PC-3 (cell line): ENCODE results near the gene BIRC3. TPM values are rescaled to one million over a fixed set of nuclear protein-coding genes. Genes with fewer than 3 reads are reported as not detected.

Source experiments
- ATAC-seq: fragments of 200-7000 bp; cut with Tn5 transposase; 2 replicates; pipeline ENCODE4 v1.9.1; 2020; ENCODE audit warnings: mild to moderate bottlenecking, moderate library complexity
- BruUV-seq: library from RNA; stranded (reverse); fragments of 400-500 nt; replicated peaks from 2 replicates; lab custom pipeline; 2021; lab: Mats Ljungman, UMichigan
- CTCF ChIA-PET: fragments of 300-600 bp; sonication (Branson Sonifier 250); formaldehyde crosslinking; loops from one replicate; lab custom pipeline; 2022; ENCODE audit warnings: antibody characterized with exemption; lab: Charles Lee
- POLR2A ChIA-PET: fragments of 300-600 bp; sonication (Branson Sonifier 250); formaldehyde crosslinking; loops from one replicate; lab custom pipeline; 2022; ENCODE audit warnings: antibody characterized with exemption; ENCODE audit not compliant: unreplicated experiment; lab: Charles Lee
- DNase-seq: peaks from one replicate; pipeline ENCODE4 v3.0.0-alpha.2; 2015
- H2AFZ ChIP-seq: fragments of 300-600 bp; sonication (generic); 2 replicates; pipeline ENCODE4 v1.6.0; 2016; ENCODE audit warnings: antibody characterized with exemption, low read length
- H3F3A ChIP-seq: fragments of 300-600 bp; sonication (generic); one replicate; pipeline ENCODE4 v1.6.0; 2017; ENCODE audit warnings: antibody characterized with exemption, low read length, control low read depth, mild to moderate bottlenecking; ENCODE audit not compliant: unreplicated experiment
- H3K27ac ChIP-seq: fragments of 300-600 bp; sonication (generic); 2 replicates; pipeline ENCODE4 v1.5.1; 2016; ENCODE audit warnings: mild to moderate bottlenecking, low read length
- H3K27me3 ChIP-seq: fragments of 300-600 bp; sonication (generic); 2 replicates; pipeline ENCODE4 v1.6.1; 2016; ENCODE audit warnings: low read length, mixed read lengths
- H3K36me3 ChIP-seq: fragments of 300-600 bp; sonication (generic); 2 replicates; pipeline ENCODE4 v1.6.1; 2016; ENCODE audit warnings: low read depth, mixed run types, low read length, mixed read lengths
- H3K4me1 ChIP-seq: fragments of 300-600 bp; sonication (generic); 2 replicates; pipeline ENCODE4 v1.5.1; 2016; ENCODE audit warnings: low read length; ENCODE audit not compliant: insufficient read depth
- H3K4me2 ChIP-seq: fragments of 300-600 bp; sonication (generic); 2 replicates; pipeline ENCODE4 v1.6.0; 2016; ENCODE audit warnings: low read length
- H3K4me3 ChIP-seq: fragments of 300-600 bp; sonication (generic); 2 replicates; pipeline ENCODE4 v1.5.1; 2016; ENCODE audit warnings: mild to moderate bottlenecking, low read length, mixed read lengths
- H3K79me2 ChIP-seq: fragments of 300-600 bp; sonication (generic); 2 replicates; pipeline ENCODE4 v1.6.1; 2017; ENCODE audit warnings: low read length, mixed read lengths
- H3K9ac ChIP-seq: fragments of 300-600 bp; sonication (generic); 2 replicates; pipeline ENCODE4 v1.6.0; 2016; ENCODE audit warnings: mild to moderate bottlenecking, low read length
- H3K9me2 ChIP-seq: fragments of 300-600 bp; sonication (generic); replicated peaks from 2 replicates; pipeline ENCODE4 v1.6.1; 2016; ENCODE audit warnings: mixed run types, low read length, mixed read lengths
- H3K9me3 ChIP-seq: fragments of 300-600 bp; sonication (generic); 2 replicates; pipeline ENCODE4 v1.6.1; 2016; ENCODE audit warnings: low read length, mixed read lengths
- H4K20me1 ChIP-seq: fragments of 300-600 bp; sonication (generic); 2 replicates; pipeline ENCODE4 v1.6.1; 2016; ENCODE audit warnings: low read length, mixed read lengths
- EZH2 ChIP-seq: fragments of 300-600 bp; sonication (generic); IDR thresholded peaks from one replicate; pipeline ENCODE4 v1.6.1; 2017; ENCODE audit warnings: antibody characterized with exemption, mild to moderate bottlenecking, low read length; ENCODE audit not compliant: unreplicated experiment
- EZH2phosphoT487 ChIP-seq: fragments of 300-600 bp; sonication (generic); IDR thresholded peaks from 2 replicates; pipeline ENCODE4 v1.6.1; 2018; ENCODE audit warnings: mild to moderate bottlenecking, antibody characterized with exemption, low read length, borderline replicate concordance
- intact Hi-C: fragments of 100-400 bp; cut with micrococcal nuclease; formaldehyde crosslinking; loops from 2 replicates; pipeline ENCODE4 v1.9.0; 2023
- total RNA-seq: library from RNA; depleted of rRNA; stranded (reverse); fragments of >200 nt; gene quantifications from 2 replicates; pipeline ENCODE4 v1.2.3, GENCODE V29; 2014
- TF ChIP-seq, protein P1 (sequence below): fragments of 300-600 bp; sonication (generic); conservative IDR thresholded peaks from 2 replicates; pipeline ENCODE4 v1.5.1; 2017; ENCODE audit warnings: antibody characterized with exemption, low read depth, mild to moderate bottlenecking, low read length

The BIRC3 gene
- total RNA-seq, 1 experiment from 2014 or later, result 4.2 TPM

GRCh38 chr11:102312667-102313066 is 4.6 kb upstream of the BIRC3 start:
- intact Hi-C loops, result no loop called here
- DNase-seq, result peak; percentile 50
- CTCF ChIA-PET, result no interaction called here
- TF ChIP-seq EZH2 (no peak), EZH2phosphoT487 (no peak)
- TF ChIP-seq, protein P1, sequence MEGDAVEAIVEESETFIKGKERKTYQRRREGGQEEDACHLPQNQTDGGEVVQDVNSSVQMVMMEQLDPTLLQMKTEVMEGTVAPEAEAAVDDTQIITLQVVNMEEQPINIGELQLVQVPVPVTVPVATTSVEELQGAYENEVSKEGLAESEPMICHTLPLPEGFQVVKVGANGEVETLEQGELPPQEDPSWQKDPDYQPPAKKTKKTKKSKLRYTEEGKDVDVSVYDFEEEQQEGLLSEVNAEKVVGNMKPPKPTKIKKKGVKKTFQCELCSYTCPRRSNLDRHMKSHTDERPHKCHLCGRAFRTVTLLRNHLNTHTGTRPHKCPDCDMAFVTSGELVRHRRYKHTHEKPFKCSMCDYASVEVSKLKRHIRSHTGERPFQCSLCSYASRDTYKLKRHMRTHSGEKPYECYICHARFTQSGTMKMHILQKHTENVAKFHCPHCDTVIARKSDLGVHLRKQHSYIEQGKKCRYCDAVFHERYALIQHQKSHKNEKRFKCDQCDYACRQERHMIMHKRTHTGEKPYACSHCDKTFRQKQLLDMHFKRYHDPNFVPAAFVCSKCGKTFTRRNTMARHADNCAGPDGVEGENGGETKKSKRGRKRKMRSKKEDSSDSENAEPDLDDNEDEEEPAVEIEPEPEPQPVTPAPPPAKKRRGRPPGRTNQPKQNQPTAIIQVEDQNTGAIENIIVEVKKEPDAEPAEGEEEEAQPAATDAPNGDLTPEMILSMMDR, result no peak
- H3K79me2 ChIP-seq, result no peaks in the 10 kb centered on the region
- H3K9me3 ChIP-seq, result no peaks in the 10 kb centered on the region
- no peaks in the 10 kb centered on the region for H3K9me2 ChIP-seq
- H4K20me1 ChIP-seq, result no peaks in the 10 kb centered on the region
- H3K27ac ChIP-seq, result peak overlapping the region; percentile 56
- ATAC-seq, result peak; percentile 11; the same call in 1 of the 2 replicates
- peaks cover 31% of the 10 kb centered on the region for H3K4me1 ChIP-seq
- H3F3A ChIP-seq, result no peaks in the 10 kb centered on the region
- BruUV-seq, result no TSS peak
- H2AFZ ChIP-seq, result peak overlapping the region; percentile 89
- POLR2A ChIA-PET, result interaction anchor here (0.5 to 0.8 kb wide), 4 partner anchors 20 to 114 kb away, joined by 4 to 15 read pairs (median 13); partner anchors contain the start of gene BIRC2
- no peaks in the 10 kb centered on the region for H3K36me3 ChIP-seq
- H3K9ac ChIP-seq, result peak overlapping the region; percentile 63
- no peaks in the 10 kb centered on the region for H3K27me3 ChIP-seq
- H3K4me2 ChIP-seq, result peak overlapping the region; percentile 82
- peak overlapping the region; percentile 70 for H3K4me3 ChIP-seq

DNA sequence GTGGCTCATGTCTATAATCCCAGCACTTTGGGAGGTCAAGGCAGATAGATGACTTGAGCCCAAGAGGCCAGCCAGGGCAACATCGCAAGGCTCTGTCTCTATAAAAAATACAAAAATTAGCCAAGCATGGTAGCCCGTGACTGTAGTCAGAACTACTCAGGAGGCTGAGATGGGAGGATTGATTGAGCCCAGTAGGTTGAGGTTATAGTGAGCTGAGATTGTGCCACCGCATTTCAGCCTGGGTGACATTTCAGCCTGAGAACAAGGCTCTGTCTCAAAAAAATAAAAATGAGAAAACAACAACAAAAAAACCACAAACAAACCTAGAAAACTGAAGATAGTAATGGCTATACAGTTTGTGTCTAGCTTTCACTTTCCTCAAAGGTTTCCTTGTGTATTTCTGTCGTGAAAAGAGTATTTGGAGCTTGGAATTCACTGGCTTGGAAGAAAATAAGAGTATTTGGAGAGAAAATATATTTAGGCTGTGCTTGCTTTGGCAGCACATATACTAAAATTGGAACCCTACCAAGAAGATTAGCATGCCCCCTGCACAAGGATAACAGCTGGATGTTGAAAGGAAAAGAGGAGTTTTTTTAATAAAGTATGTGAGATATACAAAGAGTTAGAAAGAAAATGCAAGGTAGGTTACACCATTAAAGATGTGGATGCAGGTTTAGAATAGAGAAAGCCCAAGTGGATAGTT is 3.9 kb upstream of the BIRC3 start:
- ChIA-PET POLR2A (no interaction called here), CTCF (no interaction called here)
- no peaks in the 10 kb centered on the region for H3K36me3 ChIP-seq
- peak overlapping the region; percentile 56 for H3K27ac ChIP-seq
- H3K9me2 ChIP-seq, result no peaks in the 10 kb centered on the region
- H3K79me2 ChIP-seq, result peaks cover 4% of the 10 kb centered on the region; the same call in 1 of the 2 replicates
- intact Hi-C loops, result no loop called here
- H3K27me3 ChIP-seq, result no peaks in the 10 kb centered on the region
- no peaks in the 10 kb centered on the region for H3K9me3 ChIP-seq
- no peaks in the 10 kb centered on the region for H4K20me1 ChIP-seq
- TF ChIP-seq EZH2 (no peak), EZH2phosphoT487 (no peak)
- TF ChIP-seq, protein P1, result no peak
- peak overlapping the region; percentile 70 for H3K4me3 ChIP-seq
- DNase-seq, result no peak
- peak overlapping the region; percentile 63 for H3K9ac ChIP-seq
- peak overlapping the region; percentile 82 for H3K4me2 ChIP-seq
- peak; percentile 16 for ATAC-seq
- H2AFZ ChIP-seq, result peak overlapping the region; percentile 89
- H3K4me1 ChIP-seq, result peaks cover 31% of the 10 kb centered on the region
- H3F3A ChIP-seq, result no peaks in the 10 kb centered on the region
- BruUV-seq, result no TSS peak

GRCh38 chr11:102314784-102315183 is 2.5 kb upstream of the BIRC3 start:
- CTCF ChIA-PET, result interaction anchor here (0.9 kb wide), 1 partner anchor 21 kb away, joined by 3 read pairs; no protein-coding TSS in a partner anchor

More at GRCh38 chr11:102314784-102315183, 2.5 kb upstream of the BIRC3 start:
- no peaks in the 10 kb centered on the region for H3K36me3 ChIP-seq
- TF ChIP-seq, protein P1, result no peak
- TF ChIP-seq EZH2, result no peak
- no peak for TF ChIP-seq EZH2phosphoT487
- no peaks in the 10 kb centered on the region for H3F3A ChIP-seq
- H3K4me1 ChIP-seq, result peaks cover 34% of the 10 kb centered on the region
- H3K27me3 ChIP-seq, result no peaks in the 10 kb centered on the region
- no peak overlapping the region for H3K27ac ChIP-seq
- H3K9me3 ChIP-seq, result no peaks in the 10 kb centered on the region
- no peaks in the 10 kb centered on the region for H4K20me1 ChIP-seq
- H2AFZ ChIP-seq, result 0 out of 2 replicates have a peak overlapping the region, but pooled peaks have one; percentile 18
- DNase-seq, result no peak
- no TSS peak for BruUV-seq
- H3K79me2 ChIP-seq, result peaks cover 9% of the 10 kb centered on the region; the same call in 1 of the 2 replicates
- POLR2A ChIA-PET, result interaction anchor here (0.7 kb wide), 1 partner anchor 18 kb away, joined by 4 read pairs; no protein-coding TSS in a partner anchor
- ATAC-seq, result no peak
- no peak overlapping the region for H3K4me2 ChIP-seq
- intact Hi-C loops, result no loop called here
- H3K9ac ChIP-seq, result no peak overlapping the region
- H3K4me3 ChIP-seq, result no peak overlapping the region
- no peaks in the 10 kb centered on the region for H3K9me2 ChIP-seq
